Right lobe of liver (tissue), 4 donors: ENCODE data around the gene C2CD4C.

Experiments used
- POLR2A ChIP-seq: fragments of 450-650 bp; IDR thresholded peaks from one replicate; pipeline ENCODE4 v1.6.1; 2017; ENCODE audit warnings: antibody characterized with exemption, mild to moderate bottlenecking
- TF ChIP-seq, protein P1 (sequence below), 4 donors: fragments of 200-600 bp in 3 of 4; fragments of 450-650 bp in 1 of 4; IDR thresholded peaks; one replicate each; pipeline versions ENCODE4 v1.5.1 to v1.8.0; 2016 to 2022; ENCODE audit warnings: antibody characterized with exemption in 4 of 4, mild to moderate bottlenecking in 2 of 4
- donor health status: DM: no; HTN: no; CAD: no.
- donor health status: DM: no; HTN: no; CAD: no.
- donor health status: DM: no; HTN: yes; CAD: no.

DNA sequence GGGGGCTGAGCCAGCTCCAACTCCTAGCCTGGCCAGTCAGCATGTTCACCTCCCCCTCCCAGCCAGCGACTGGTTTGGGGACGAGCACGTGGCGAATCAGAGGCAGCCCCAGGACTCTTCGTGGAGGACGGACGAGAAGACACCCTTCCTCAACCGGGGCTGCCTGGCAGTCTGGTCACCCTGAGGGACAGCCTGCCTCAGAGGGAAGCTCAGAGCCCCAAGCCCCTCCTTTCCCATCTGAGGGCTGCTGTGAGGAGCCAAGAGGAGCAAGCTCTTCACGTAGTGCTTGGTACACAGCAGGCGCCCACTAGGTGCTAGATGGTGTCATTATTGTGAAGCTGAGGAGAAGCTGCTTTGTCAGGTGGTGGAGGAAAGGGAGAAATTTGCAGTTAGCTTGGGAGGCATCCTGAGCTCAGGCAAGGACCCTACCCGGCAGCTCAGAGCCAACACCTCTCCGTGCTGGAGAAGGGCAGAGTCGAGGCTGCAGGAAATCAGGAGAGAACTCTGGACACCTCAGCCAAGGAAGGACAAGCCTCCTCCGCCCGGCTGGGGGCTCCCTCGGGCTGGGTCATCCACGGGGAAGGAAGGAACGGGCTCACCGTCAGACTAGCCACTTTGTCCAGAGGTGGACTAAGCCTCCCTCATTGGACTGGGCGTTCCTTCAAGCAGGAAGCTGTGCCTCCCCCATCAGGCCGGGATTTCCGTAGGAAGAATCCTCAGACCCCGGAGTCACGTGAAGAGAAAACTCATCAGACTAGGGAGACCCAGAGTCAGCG lies 14.9 kb upstream of the C2CD4C start:
- TF ChIP-seq, protein P1, sequence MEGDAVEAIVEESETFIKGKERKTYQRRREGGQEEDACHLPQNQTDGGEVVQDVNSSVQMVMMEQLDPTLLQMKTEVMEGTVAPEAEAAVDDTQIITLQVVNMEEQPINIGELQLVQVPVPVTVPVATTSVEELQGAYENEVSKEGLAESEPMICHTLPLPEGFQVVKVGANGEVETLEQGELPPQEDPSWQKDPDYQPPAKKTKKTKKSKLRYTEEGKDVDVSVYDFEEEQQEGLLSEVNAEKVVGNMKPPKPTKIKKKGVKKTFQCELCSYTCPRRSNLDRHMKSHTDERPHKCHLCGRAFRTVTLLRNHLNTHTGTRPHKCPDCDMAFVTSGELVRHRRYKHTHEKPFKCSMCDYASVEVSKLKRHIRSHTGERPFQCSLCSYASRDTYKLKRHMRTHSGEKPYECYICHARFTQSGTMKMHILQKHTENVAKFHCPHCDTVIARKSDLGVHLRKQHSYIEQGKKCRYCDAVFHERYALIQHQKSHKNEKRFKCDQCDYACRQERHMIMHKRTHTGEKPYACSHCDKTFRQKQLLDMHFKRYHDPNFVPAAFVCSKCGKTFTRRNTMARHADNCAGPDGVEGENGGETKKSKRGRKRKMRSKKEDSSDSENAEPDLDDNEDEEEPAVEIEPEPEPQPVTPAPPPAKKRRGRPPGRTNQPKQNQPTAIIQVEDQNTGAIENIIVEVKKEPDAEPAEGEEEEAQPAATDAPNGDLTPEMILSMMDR (IDR thresholded peaks at IDR 0.05) = no peak
- no peak for TF ChIP-seq POLR2A
